Neural progenitor cell (in vitro differentiated cells): Measurements from ENCODE around the gene TMEM243.

Experiments
- CTCF ChIP-seq: fragments of 200-600 bp; sonication (generic); IDR thresholded peaks from 2 replicates; pipeline ENCODE4 v1.5.1; 2017; ENCODE audit warnings: antibody characterized with exemption, mild to moderate bottlenecking
- EZH2 ChIP-seq: fragments of 200-600 bp; sonication (generic); IDR thresholded peaks from 2 replicates; pipeline ENCODE4 v1.6.1; 2017; ENCODE audit warnings: antibody characterized with exemption, mild to moderate bottlenecking, moderate library complexity

DNA sequence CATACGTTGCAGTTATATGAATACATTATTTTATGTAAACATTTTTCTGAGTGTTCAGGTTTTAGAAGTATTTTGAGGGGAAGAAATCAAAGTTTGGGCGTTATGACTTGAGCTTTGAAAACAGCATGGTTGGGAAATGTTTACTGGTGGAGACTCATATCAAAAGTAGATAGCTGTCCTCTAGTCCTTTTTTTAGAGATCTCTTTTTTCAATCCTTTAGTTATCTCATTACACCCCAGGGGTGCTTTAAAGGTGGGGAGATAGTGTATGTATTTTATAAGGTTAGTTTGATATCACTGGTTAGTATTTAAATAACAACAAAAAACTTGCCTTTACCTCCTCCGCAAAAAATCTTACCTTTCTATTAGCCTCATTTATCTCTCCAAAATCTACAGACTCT is 65.0 kb downstream of the TMEM243 start:
- TF ChIP-seq CTCF = no peak
- no peak for TF ChIP-seq EZH2
